Measurements from ENCODE around the gene FAM3A. TPM values are rescaled to one million over a fixed set of nuclear protein-coding genes. Genes with fewer than 3 reads are reported as not detected.

Gene FAM3A
- total and polyA plus RNA-seq, 9 of the 15 experiments (the other 6 are each of a cell fraction or from before 2014, with no cell fraction given) = 0.75 to 70.6 (median 27.0) TPM

DNA sequence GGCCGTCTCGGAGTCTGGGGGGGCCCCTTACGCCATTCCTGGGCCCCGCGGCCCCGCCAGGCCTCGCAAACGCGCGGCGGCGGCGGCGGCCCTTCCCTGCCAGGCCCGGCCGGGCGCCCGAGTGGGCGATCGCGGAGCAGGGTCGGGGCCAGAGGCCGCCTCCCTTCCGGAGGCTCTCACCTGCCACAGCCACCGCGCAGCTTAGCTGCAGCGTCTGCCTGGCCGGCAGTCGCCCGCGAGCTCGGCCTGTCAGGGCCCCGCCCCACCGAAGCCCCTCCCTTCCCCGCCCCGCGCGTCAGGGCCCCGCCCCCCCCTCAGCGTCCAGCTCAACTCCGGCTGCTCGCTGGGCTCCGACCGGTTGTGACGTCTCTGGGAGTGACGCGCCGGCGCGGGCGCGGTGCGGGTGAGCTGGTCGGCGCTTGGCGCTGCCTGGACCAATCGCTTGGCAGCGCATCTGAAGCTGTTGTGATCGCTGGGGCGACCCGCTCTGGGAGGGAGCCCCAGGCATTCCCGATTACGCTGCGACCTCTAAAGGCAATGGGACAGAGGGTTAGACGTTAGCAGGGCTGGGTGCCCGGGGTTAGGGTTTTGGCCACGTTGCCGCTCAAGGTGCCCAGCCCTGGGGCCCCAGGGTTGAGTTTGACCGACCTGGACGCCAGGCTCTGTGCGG, 25.5 kb downstream of the FAM3A start, which contains the start of gene SLC10A3 (continued):
- TF ChIP-seq ZNF318 (IDR thresholded peaks at IDR 0.05; ENCODE audit: borderline replicate concordance in 1 of 2, low read depth in 1 of 2) (no peak), AFF1 (IDR thresholded peaks at IDR 0.05; ENCODE audit: low read depth in 1 of 2, partially characterized antibody in 2 of 2) (no peak), ESRRB (CRISPR knock-in tag; IDR thresholded peaks at IDR 0.05; ENCODE audit: borderline replicate concordance) (no peak), ZNF124 (CRISPR knock-in tag; IDR thresholded peaks at IDR 0.05) (no peak), SMARCA4 (IDR thresholded peaks at IDR 0.05) (0 out of 2 replicates have a peak, but pooled peaks have one; percentile 48), ZBTB1 (CRISPR knock-in tag; IDR thresholded peaks at IDR 0.05; ENCODE audit: borderline replicate concordance, low read depth) (no peak), ZNF780A (CRISPR knock-in tag; IDR thresholded peaks at IDR 0.05) (no peak), SREBF1 (IDR thresholded peaks at IDR 0.05; ENCODE audit: borderline replicate concordance, low read depth, low read length) (no peak), NR2F6 (CRISPR knock-in tag; IDR thresholded peaks at IDR 0.05) (0 out of 2 replicates have a peak, but pooled peaks have one; percentile 33), ILF3 (IDR thresholded peaks at IDR 0.05; ENCODE audit: borderline replicate concordance) (0 out of 2 replicates have a peak, but pooled peaks have one; percentile 34), ZNF586 (CRISPR knock-in tag; conservative IDR thresholded peaks at IDR 0.05) (no peak)
- TF ChIP-seq, protein P1, sequence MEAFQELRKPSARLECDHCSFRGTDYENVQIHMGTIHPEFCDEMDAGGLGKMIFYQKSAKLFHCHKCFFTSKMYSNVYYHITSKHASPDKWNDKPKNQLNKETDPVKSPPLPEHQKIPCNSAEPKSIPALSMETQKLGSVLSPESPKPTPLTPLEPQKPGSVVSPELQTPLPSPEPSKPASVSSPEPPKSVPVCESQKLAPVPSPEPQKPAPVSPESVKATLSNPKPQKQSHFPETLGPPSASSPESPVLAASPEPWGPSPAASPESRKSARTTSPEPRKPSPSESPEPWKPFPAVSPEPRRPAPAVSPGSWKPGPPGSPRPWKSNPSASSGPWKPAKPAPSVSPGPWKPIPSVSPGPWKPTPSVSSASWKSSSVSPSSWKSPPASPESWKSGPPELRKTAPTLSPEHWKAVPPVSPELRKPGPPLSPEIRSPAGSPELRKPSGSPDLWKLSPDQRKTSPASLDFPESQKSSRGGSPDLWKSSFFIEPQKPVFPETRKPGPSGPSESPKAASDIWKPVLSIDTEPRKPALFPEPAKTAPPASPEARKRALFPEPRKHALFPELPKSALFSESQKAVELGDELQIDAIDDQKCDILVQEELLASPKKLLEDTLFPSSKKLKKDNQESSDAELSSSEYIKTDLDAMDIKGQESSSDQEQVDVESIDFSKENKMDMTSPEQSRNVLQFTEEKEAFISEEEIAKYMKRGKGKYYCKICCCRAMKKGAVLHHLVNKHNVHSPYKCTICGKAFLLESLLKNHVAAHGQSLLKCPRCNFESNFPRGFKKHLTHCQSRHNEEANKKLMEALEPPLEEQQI (IDR thresholded peaks at IDR 0.05) = no peak
